Esophagus muscularis mucosa (tissue), 4 donors: ENCODE results near the gene DLG1. TPM values are rescaled to one million over a fixed set of nuclear protein-coding genes. Genes with fewer than 3 reads are reported as not detected.
"Not testable (repeated sequence)": the region's sequence is repeated elsewhere in the genome, so short reads cannot be mapped to it uniquely, and the experiment has no call there.

ENCODE experiments used
- DNase-seq: peaks from one replicate; pipeline ENCODE4 v3.0.0-alpha.2; 2017; ENCODE audit errors: extremely low spot score
- H3K27ac ChIP-seq, 4 donors: fragments of 200-600 bp; sonication (generic); replicated peaks in 1 of 4; 1 replicate in 3 of 4; 2 replicates in 1 of 4; pipeline ENCODE4 v1.5.1; 2016 to 2019; ENCODE audit warnings: mild to moderate bottlenecking in 1 of 4
- H3K27me3 ChIP-seq, 4 donors: fragments of 200-600 bp; sonication (generic); one replicate each; pipeline versions ENCODE4 v1.5.1 to v1.6.0; 2016 to 2019
- H3K36me3 ChIP-seq, 4 donors: fragments of 200-600 bp; sonication (generic); one replicate each; pipeline ENCODE4 v1.5.1; 2016 to 2019
- H3K4me1 ChIP-seq, 4 donors: fragments of 200-600 bp; sonication (generic); one replicate each; pipeline ENCODE4 v1.5.1; 2016 to 2019
- H3K4me3 ChIP-seq, 4 donors: fragments of 200-600 bp; sonication (generic); 1 replicate in 2 of 4; 2 replicates in 2 of 4; pipeline ENCODE4 v1.5.1; 2016 to 2019; ENCODE audit warnings: mild to moderate bottlenecking in 4 of 4, moderate library complexity in 1 of 4
- H3K9me3 ChIP-seq, 4 donors: fragments of 200-600 bp; sonication (generic); 1 replicate in 3 of 4; 2 replicates in 1 of 4; pipeline ENCODE4 v1.5.1; 2016 to 2019
- CTCF ChIP-seq, 3 experiments: fragments of 200-600 bp in 2 of 3; fragments of 450-650 bp in 1 of 3; sonication (generic) in 2 of 3; IDR thresholded peaks; one replicate each; pipeline ENCODE4 v1.5.1; 2017 to 2019; ENCODE audit warnings: antibody characterized with exemption in 3 of 3, mild to moderate bottlenecking in 2 of 3, moderate library complexity in 1 of 3
- EP300 ChIP-seq: sonication (generic); formaldehyde crosslinking; IDR thresholded peaks from one replicate; pipeline ENCODE4 v1.6.1; 2017; ENCODE audit warnings: antibody characterized with exemption
- POLR2A ChIP-seq: fragments of 450-650 bp; IDR thresholded peaks from one replicate; pipeline ENCODE4 v1.6.1; 2017; ENCODE audit warnings: antibody characterized with exemption, moderate library complexity, mild to moderate bottlenecking, low read depth
- POLR2AphosphoS5 ChIP-seq, 2 donors: sonication (generic); formaldehyde crosslinking; IDR thresholded peaks; one replicate each; pipeline ENCODE4 v1.6.1; 2017; ENCODE audit warnings: antibody characterized with exemption in 2 of 2
- WGBS: methylation state at CpG from one replicate; pipeline ENCODE4 v1.1.5; 2018; 5-methylcytosine and 5-hydroxymethylcytosine counted together
- intact Hi-C: fragments of 100-400 bp; cut with DNase I; formaldehyde crosslinking; loops from one replicate; pipeline ENCODE4 v1.15.1; 2023
- total RNA-seq, 4 donors: library from RNA; depleted of rRNA; stranded (reverse); fragments of >200 nt; gene quantifications; one replicate each; pipeline versions ENCODE4 v1.1.0 to v1.2.1, GENCODE V29; 2016

The DLG1 gene
- total RNA-seq, 4 donors from 2014 or later, result 56.8 to 73.1 (median 69.1) TPM

- no peaks in the 10 kb centered on the region for H3K9me3 ChIP-seq
- no peaks in the 10 kb centered on the region for H3K27me3 ChIP-seq
- WGBS, result 92% methylated on average over 1 of the region's 1 CpG
- H3K27ac ChIP-seq, result no peak overlapping the region
- H3K36me3 ChIP-seq, result peaks cover 6 to 53% (median 27%) of the 10 kb centered on the region in 4 donors
- no peak for TF ChIP-seq EP300
- no peak for TF ChIP-seq POLR2AphosphoS5 (IDR thresholded peaks at IDR 0.05)
- TF ChIP-seq POLR2A, result no peak
- DNase-seq, result no peak
- intact Hi-C loops, result no loop called here
- no peak overlapping the region for H3K4me3 ChIP-seq
- H3K4me1 ChIP-seq, result no peaks in the 10 kb centered on the region
Measured at GRCh38 chr3:197064771-197065170, 233.6 kb downstream of the DLG1 start.

- DNase-seq, result no peak
- Histone ChIP-seq H3K4me3 (no peak overlapping the region), H3K9me3 (no peaks in the 10 kb centered on the region), H3K27me3 (no peaks in the 10 kb centered on the region), H3K4me1 (no peaks in the 10 kb centered on the region), H3K36me3 (peaks cover 26 to 77% (median 49%) of the 10 kb centered on the region in 4 donors), H3K27ac (no peak overlapping the region)
- 87% methylated on average over 4 of the region's 4 CpGs for WGBS
- TF ChIP-seq CTCF (IDR thresholded peaks at IDR 0.05) (no peak), POLR2A (no peak), POLR2AphosphoS5 (IDR thresholded peaks at IDR 0.05) (no peak), EP300 (no peak)
- intact Hi-C loops, result no loop called here
Measured at GRCh38 chr3:197062446-197062845, 236.0 kb downstream of the DLG1 start.

GRCh38 chr3:197051637-197052036 is 246.8 kb downstream of the DLG1 start:
- DNase-seq, H3K27ac ChIP-seq, H3K4me3 ChIP-seq, intact Hi-C loops, H3K9me3 ChIP-seq, H3K27me3 ChIP-seq, H3K4me1 ChIP-seq: not testable (repeated sequence)
- WGBS, result 97% methylated on average over 6 of the region's 6 CpGs
- peaks cover 31 to 75% (median 47%) of the 10 kb centered on the region in 4 donors for H3K36me3 ChIP-seq

- DNase-seq, result no peak
- 90% methylated on average over 2 of the region's 2 CpGs for WGBS
- Histone ChIP-seq H3K4me3 (no peak overlapping the region), H3K9me3 (no peaks in the 10 kb centered on the region), H3K27ac (no peak overlapping the region), H3K27me3 (no peaks in the 10 kb centered on the region), H3K4me1 (no peaks in the 10 kb centered on the region), H3K36me3 (peaks cover 33 to 76% (median 46%) of the 10 kb centered on the region in 4 donors)
- TF ChIP-seq POLR2AphosphoS5 (IDR thresholded peaks at IDR 0.05), result no peak
- no peak for TF ChIP-seq CTCF (IDR thresholded peaks at IDR 0.05)
- TF ChIP-seq EP300, result no peak
- TF ChIP-seq POLR2A, result no peak
- intact Hi-C loops, result no loop called here
Measured at GRCh38 chr3:197050511-197050910, 247.9 kb downstream of the DLG1 start.

GRCh38 chr3:197042539-197042938 is 255.9 kb downstream of the DLG1 start:
- H3K36me3 ChIP-seq, result peaks cover 7 to 29% (median 18%) of the 10 kb centered on the region in 4 donors
- TF ChIP-seq CTCF (IDR thresholded peaks at IDR 0.05) (no peak), EP300 (no peak), POLR2A (no peak), POLR2AphosphoS5 (IDR thresholded peaks at IDR 0.05) (no peak)
- no peaks in the 10 kb centered on the region for H3K9me3 ChIP-seq
- 89% methylated on average over 4 of the region's 4 CpGs for whole genome bisulfite sequencing
- peaks cover 0 to 11% (median 3%) of the 10 kb centered on the region in 4 donors for H3K4me1 ChIP-seq
- H3K27ac ChIP-seq, result no peak overlapping the region
- intact Hi-C loops, result no loop called here
- DNase-seq, result no peak
- no peak overlapping the region for H3K4me3 ChIP-seq
- H3K27me3 ChIP-seq, result no peaks in the 10 kb centered on the region

- H3K36me3 ChIP-seq, result peaks cover 6 to 29% (median 18%) of the 10 kb centered on the region in 4 donors
- DNase-seq, result no peak
- TF ChIP-seq POLR2AphosphoS5 (IDR thresholded peaks at IDR 0.05) (no peak), POLR2A (no peak), EP300 (no peak), CTCF (IDR thresholded peaks at IDR 0.05) (no peak)
- H3K27ac ChIP-seq, result no peak overlapping the region
- intact Hi-C loops, result no loop called here
- H3K4me3 ChIP-seq, result no peak overlapping the region
- 54% methylated on average over 6 of the region's 6 CpGs for WGBS
- no peaks in the 10 kb centered on the region for H3K27me3 ChIP-seq
- H3K9me3 ChIP-seq, result no peaks in the 10 kb centered on the region
- H3K4me1 ChIP-seq, result peaks cover 0 to 11% (median 3%) of the 10 kb centered on the region in 4 donors
Measured at GRCh38 chr3:197041875-197042488, 256.4 kb downstream of the DLG1 start.
